GM12878 (cell line): ENCODE data around the gene ITGA6. TPM values are rescaled to one million over a fixed set of nuclear protein-coding genes. Genes with fewer than 3 reads are reported as not detected.

ENCODE experiments used
- ATAC-seq: fragments of 200-7000 bp; cut with Tn5 transposase; 3 replicates; pipeline ENCODE4 v1.9.1; 2020; ENCODE audit warnings: mild to moderate bottlenecking, moderate library complexity
- BruUV-seq: library from RNA; stranded (reverse); fragments of 400-500 nt; replicated peaks from 2 replicates; lab custom pipeline; 2021; lab: Mats Ljungman, UMichigan
- CTCF ChIA-PET: fragments of 300-600 bp; sonication (Branson Sonifier 250); formaldehyde crosslinking; extraction: SDS; loops from one replicate; lab custom pipeline; 2021; ENCODE audit warnings: inconsistent platforms; lab: Yijun Ruan, JAX
- POLR2A ChIA-PET: fragments of 350-600 bp; formaldehyde crosslinking; extraction: SDS; loops from one replicate; lab custom pipeline; 2021; ENCODE audit warnings: inconsistent platforms; lab: Charles Lee
- RAD21 ChIA-PET: fragments of 300-600 bp; sonication (Branson Sonifier 250); formaldehyde crosslinking; loops from one replicate; lab custom pipeline; 2023; ENCODE audit warnings: antibody characterized with exemption; ENCODE audit not compliant: unreplicated experiment; lab: Charles Lee
- SMC1A ChIA-PET: fragments of 300-600 bp; sonication (Branson Sonifier 250); formaldehyde crosslinking; loops from one replicate; lab custom pipeline; 2023; ENCODE audit not compliant: unreplicated experiment, uncharacterized antibody; lab: Charles Lee
- DNase-seq: peaks from one replicate; pipeline ENCODE4 v3.0.0-alpha.2; 2011; ENCODE audit warnings: low read depth, low spot score
- FAIRE-seq: peaks from 3 replicates; lab custom pipeline; 2011; peaks lifted over from hg19 to GRCh38; lab: Jason Lieb, UNC
- H2AFZ ChIP-seq: 2 replicates; pipeline ENCODE4 v1.6.0; 2011; ENCODE audit warnings: low read depth, low read length, control low read depth; ENCODE audit not compliant: control insufficient read depth
- H3K27ac ChIP-seq: 2 replicates; pipeline ENCODE4 v1.5.1; 2011; ENCODE audit warnings: control low read depth; ENCODE audit not compliant: control insufficient read depth, insufficient read depth
- H3K27me3 ChIP-seq, 2 experiments: replicated peaks in 1 of 2; 2 replicates each; pipeline versions ENCODE4 v1.6.0 to v1.6.1; 2011; ENCODE audit warnings: low read length in 1 of 2; ENCODE audit not compliant: control insufficient read depth in 2 of 2, insufficient read depth in 2 of 2
- H3K36me3 ChIP-seq, 2 experiments: 2 replicates each; pipeline ENCODE4 v1.5.1; 2011; ENCODE audit warnings: low read length in 1 of 2; ENCODE audit not compliant: control insufficient read depth in 2 of 2, insufficient read depth in 2 of 2
- H3K4me1 ChIP-seq: 2 replicates; pipeline ENCODE4 v1.6.1; 2011; ENCODE audit warnings: mild to moderate bottlenecking, low read length, moderate library complexity, mixed read lengths; ENCODE audit not compliant: control insufficient read depth, insufficient read depth
- H3K4me2 ChIP-seq: 2 replicates; pipeline ENCODE4 v1.6.0; 2011; ENCODE audit warnings: control low read depth; ENCODE audit not compliant: control insufficient read depth, insufficient read depth
- H3K4me3 ChIP-seq: fragments of 200-600 bp; sonication (generic); 2 replicates; pipeline ENCODE4 v1.5.1; 2016
- H3K79me2 ChIP-seq: 2 replicates; pipeline ENCODE4 v1.6.0; 2011; ENCODE audit warnings: low read length; ENCODE audit not compliant: control insufficient read depth, insufficient read depth
- H3K9ac ChIP-seq: 2 replicates; pipeline ENCODE4 v1.8.0; 2011; ENCODE audit warnings: low read length, control low read depth, mixed read lengths; ENCODE audit not compliant: control insufficient read depth, insufficient read depth
- H3K9me3 ChIP-seq: replicated peaks from 3 replicates; pipeline ENCODE4 v1.5.1; 2011; ENCODE audit warnings: mild to moderate bottlenecking, low read length; ENCODE audit not compliant: control insufficient read depth, insufficient read depth
- H4K20me1 ChIP-seq: 2 replicates; pipeline ENCODE4 v1.6.0; 2011; ENCODE audit not compliant: control insufficient read depth, insufficient read depth
- BCL11A ChIP-seq: IDR thresholded peaks from 2 replicates; pipeline ENCODE4 v1.6.1; 2011; ENCODE audit warnings: low read depth, low read length
- BHLHE40 ChIP-seq, 2 experiments: fragments of 450-650 bp in 1 of 2; IDR thresholded peaks; 2 replicates each; pipeline ENCODE4 v1.6.1; 2011 to 2017; ENCODE audit warnings: low read depth in 2 of 2, borderline replicate concordance in 1 of 2, improper control_type of control experiment in 1 of 2, low read length in 1 of 2, mild to moderate bottlenecking in 1 of 2
- CBX3 ChIP-seq: fragments of 200-600 bp; sonication (generic); IDR thresholded peaks from 2 replicates; pipeline ENCODE4 v1.6.1; 2016; ENCODE audit warnings: low read depth, borderline replicate concordance
- CHD4 ChIP-seq: fragments of 200-600 bp; sonication (generic); IDR thresholded peaks from 2 replicates; pipeline ENCODE4 v1.6.1; 2016; ENCODE audit warnings: mild to moderate bottlenecking
- CREB1 ChIP-seq: IDR thresholded peaks from 2 replicates; pipeline ENCODE4 v1.6.1; 2012; ENCODE audit warnings: low read depth, mild to moderate bottlenecking, inconsistent platforms
- E2F8 ChIP-seq: fragments of 450-650 bp; IDR thresholded peaks from 2 replicates; pipeline ENCODE4 v1.6.1; 2018; ENCODE audit warnings: mild to moderate bottlenecking, low read depth, moderate library complexity; ENCODE audit not compliant: partially characterized antibody
- EP300 ChIP-seq, 2 experiments: fragments of 150-350 bp in 1 of 2; IDR thresholded peaks; 2 replicates each; pipeline ENCODE4 v1.6.1; 2011 to 2012; ENCODE audit warnings: low read depth in 2 of 2, low read length in 2 of 2, borderline replicate concordance in 1 of 2, improper control_type of control experiment in 1 of 2, inconsistent platforms in 1 of 2; ENCODE audit not compliant: control insufficient read depth in 1 of 2
- JUNB ChIP-seq: IDR thresholded peaks from 2 replicates; pipeline ENCODE4 v1.6.1; 2016; ENCODE audit warnings: antibody characterized with exemption, mild to moderate bottlenecking
- KDM1A ChIP-seq: fragments of 200-600 bp; sonication (generic); IDR thresholded peaks from 2 replicates; pipeline ENCODE4 v1.6.1; 2016; ENCODE audit warnings: borderline replicate concordance
- MYB ChIP-seq: fragments of 150-350 bp; IDR thresholded peaks from 2 replicates; pipeline ENCODE4 v1.6.1; 2014; ENCODE audit warnings: mild to moderate bottlenecking, low read depth, low read length, borderline replicate concordance
- NFIC ChIP-seq: IDR thresholded peaks from 2 replicates; pipeline ENCODE4 v1.6.1; 2012; ENCODE audit warnings: low read depth, mild to moderate bottlenecking, inconsistent platforms, low read length, moderate library complexity
- RUNX3 ChIP-seq: IDR thresholded peaks from 2 replicates; pipeline ENCODE4 v1.6.1; 2012; ENCODE audit warnings: low read length, inconsistent platforms
- SMC3 ChIP-seq: IDR thresholded peaks from 2 replicates; pipeline ENCODE4 v1.6.1; 2011; ENCODE audit warnings: low read length, improper control_type of control experiment, borderline replicate concordance
- WGBS: methylation state at CpG from one replicate; pipeline ENCODE4 v1.1.6; 2016; ENCODE audit warnings: low lambda C conversion rate; ENCODE audit not compliant: insufficient replicate concordance, insufficient coverage; ENCODE audit errors: missing lambda C conversion rate; 5-methylcytosine and 5-hydroxymethylcytosine counted together
- in situ Hi-C: fragments of 300-500 bp; cut with MboI; formaldehyde crosslinking; loops from 9 replicates; pipeline ENCODE4 v1.14.3; 2018; ENCODE audit warnings: mixed read lengths
- intact Hi-C: fragments of 100-400 bp; cut with micrococcal nuclease; formaldehyde crosslinking; loops from one replicate; pipeline ENCODE4 v1.14.2; 2022; ENCODE audit not compliant: unreplicated experiment
- polyA plus RNA-seq, 11 experiments: library from polyadenylated mRNA; depleted of rRNA in 4 of 11; unstranded in 6 of 11; stranded (reverse) in 5 of 11; fragments of >200 nt; fragmentation: Nextera tagmentation in 4 of 11; fragmentation: Illumina TruSeq in 1 of 11; extraction: Ambion mirVana in 4 of 11; extraction: Trizol in 1 of 11; gene quantifications; 1 replicate in 1 of 11; 2 replicates in 10 of 11; pipeline versions ENCODE4 v1.2.1 to v1.2.3, GENCODE V29; 2011 to 2016; ENCODE audit warnings: inconsistent platforms in 2 of 11, missing spikeins in 2 of 11, low read depth in 1 of 11
- total RNA-seq, 4 experiments: library from RNA; depleted of rRNA in 3 of 4; stranded (reverse); fragments of >200 nt in 3 of 4; fragmentation: Illumina TruSeq in 1 of 4; extraction: Trizol in 1 of 4; gene quantifications; 2 replicates each; pipeline versions ENCODE4 v1.2.1 to v1.2.3, GENCODE V29; 2013 to 2021
- TF ChIP-seq, protein P1 (sequence below): IDR thresholded peaks from 2 replicates; pipeline ENCODE4 v1.6.1; 2012; ENCODE audit warnings: mild to moderate bottlenecking, low read depth, low read length
- TF ChIP-seq, protein P2 (sequence below): fragments of 450-650 bp; formaldehyde crosslinking; IDR thresholded peaks from 2 replicates; pipeline ENCODE4 v1.5.0; 2022; ENCODE audit warnings: mild to moderate bottlenecking, missing genetic modification characterization

ITGA6 gene
- total and polyA plus RNA-seq, 10 of the 15 experiments (the other 5 are each of a cell fraction or from before 2014, with no cell fraction given), result 0.01 to 0.36 (median 0.14) TPM; not detected in 2

DNA sequence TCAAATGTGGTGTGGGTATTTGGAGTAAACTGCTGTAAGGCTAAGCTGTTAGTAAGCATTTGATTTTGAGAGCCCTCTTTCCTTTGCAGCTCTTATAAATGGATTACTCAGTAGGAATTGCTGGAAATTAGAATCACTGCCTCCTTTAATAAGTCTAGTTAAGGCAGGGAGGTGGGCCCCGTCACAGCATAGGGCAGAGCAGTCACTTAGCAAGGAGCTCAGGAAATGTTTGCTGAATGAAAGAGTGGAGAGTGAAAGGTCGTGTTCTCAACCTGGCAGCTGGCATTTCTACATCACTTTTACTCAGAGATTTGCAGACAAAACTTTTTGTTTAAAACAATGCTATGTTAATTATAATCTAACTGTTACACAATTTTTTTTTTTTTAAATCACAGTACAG lies 25.5 kb downstream of the ITGA6 start:
- H3K9me3 ChIP-seq, result no peaks in the 10 kb centered on the region
- H4K20me1 ChIP-seq, result no peaks in the 10 kb centered on the region
- no peak for FAIRE-seq
- ATAC-seq, result no peak
- CTCF ChIA-PET, result interaction anchor here (0.8 to 1.6 kb wide), 4 partner anchors 8 to 13 kb away, joined by 3 to 6 read pairs (median 4); no protein-coding TSS in a partner anchor
- no peaks in the 10 kb centered on the region for H3K79me2 ChIP-seq
- in situ Hi-C loops (no loop called here), intact Hi-C loops (no loop called here)
- POLR2A ChIA-PET, result no interaction called here
- SMC1A ChIA-PET, result interaction anchor here (0.6 to 1.3 kb wide), 3 partner anchors 12 to 270 kb away, joined by 3 read pairs; no protein-coding TSS in a partner anchor
- DNase-seq, result no peak
- no TSS peak for BruUV-seq
- 7% methylated on average over 2 of the region's 2 CpGs for WGBS
- no peak overlapping the region for H3K4me2 ChIP-seq
- RAD21 ChIA-PET, result no interaction called here
- no peak overlapping the region for H3K4me3 ChIP-seq
- H3K4me1 ChIP-seq, result no peaks in the 10 kb centered on the region
- H2AFZ ChIP-seq, result no peak overlapping the region
- H3K27ac ChIP-seq, result no peak overlapping the region
- no peaks in the 10 kb centered on the region for H3K36me3 ChIP-seq
- no peak overlapping the region for H3K9ac ChIP-seq
- H3K27me3 ChIP-seq, result no peaks in the 10 kb centered on the region; a peak in 2 of 4 replicates
- TF ChIP-seq CHD4 (no peak), EP300 (IDR thresholded peaks at IDR 0.05; ENCODE audit: borderline replicate concordance in 1 of 2, control insufficient read depth in 1 of 2, low read depth in 2 of 2, low read length in 2 of 2) (no peak), CREB1 (no peak), SMC3 (no peak), CBX3 (no peak), BCL11A (no peak), KDM1A (no peak), JUNB (no peak), MYB (no peak), NFIC (no peak), RUNX3 (no peak), E2F8 (no peak), BHLHE40 (IDR thresholded peaks at IDR 0.05; ENCODE audit: borderline replicate concordance in 1 of 2, low read depth in 2 of 2, low read length in 1 of 2) (no peak)
- TF ChIP-seq, protein P1, sequence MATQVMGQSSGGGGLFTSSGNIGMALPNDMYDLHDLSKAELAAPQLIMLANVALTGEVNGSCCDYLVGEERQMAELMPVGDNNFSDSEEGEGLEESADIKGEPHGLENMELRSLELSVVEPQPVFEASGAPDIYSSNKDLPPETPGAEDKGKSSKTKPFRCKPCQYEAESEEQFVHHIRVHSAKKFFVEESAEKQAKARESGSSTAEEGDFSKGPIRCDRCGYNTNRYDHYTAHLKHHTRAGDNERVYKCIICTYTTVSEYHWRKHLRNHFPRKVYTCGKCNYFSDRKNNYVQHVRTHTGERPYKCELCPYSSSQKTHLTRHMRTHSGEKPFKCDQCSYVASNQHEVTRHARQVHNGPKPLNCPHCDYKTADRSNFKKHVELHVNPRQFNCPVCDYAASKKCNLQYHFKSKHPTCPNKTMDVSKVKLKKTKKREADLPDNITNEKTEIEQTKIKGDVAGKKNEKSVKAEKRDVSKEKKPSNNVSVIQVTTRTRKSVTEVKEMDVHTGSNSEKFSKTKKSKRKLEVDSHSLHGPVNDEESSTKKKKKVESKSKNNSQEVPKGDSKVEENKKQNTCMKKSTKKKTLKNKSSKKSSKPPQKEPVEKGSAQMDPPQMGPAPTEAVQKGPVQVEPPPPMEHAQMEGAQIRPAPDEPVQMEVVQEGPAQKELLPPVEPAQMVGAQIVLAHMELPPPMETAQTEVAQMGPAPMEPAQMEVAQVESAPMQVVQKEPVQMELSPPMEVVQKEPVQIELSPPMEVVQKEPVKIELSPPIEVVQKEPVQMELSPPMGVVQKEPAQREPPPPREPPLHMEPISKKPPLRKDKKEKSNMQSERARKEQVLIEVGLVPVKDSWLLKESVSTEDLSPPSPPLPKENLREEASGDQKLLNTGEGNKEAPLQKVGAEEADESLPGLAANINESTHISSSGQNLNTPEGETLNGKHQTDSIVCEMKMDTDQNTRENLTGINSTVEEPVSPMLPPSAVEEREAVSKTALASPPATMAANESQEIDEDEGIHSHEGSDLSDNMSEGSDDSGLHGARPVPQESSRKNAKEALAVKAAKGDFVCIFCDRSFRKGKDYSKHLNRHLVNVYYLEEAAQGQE, result no peak
- TF ChIP-seq, protein P2, sequence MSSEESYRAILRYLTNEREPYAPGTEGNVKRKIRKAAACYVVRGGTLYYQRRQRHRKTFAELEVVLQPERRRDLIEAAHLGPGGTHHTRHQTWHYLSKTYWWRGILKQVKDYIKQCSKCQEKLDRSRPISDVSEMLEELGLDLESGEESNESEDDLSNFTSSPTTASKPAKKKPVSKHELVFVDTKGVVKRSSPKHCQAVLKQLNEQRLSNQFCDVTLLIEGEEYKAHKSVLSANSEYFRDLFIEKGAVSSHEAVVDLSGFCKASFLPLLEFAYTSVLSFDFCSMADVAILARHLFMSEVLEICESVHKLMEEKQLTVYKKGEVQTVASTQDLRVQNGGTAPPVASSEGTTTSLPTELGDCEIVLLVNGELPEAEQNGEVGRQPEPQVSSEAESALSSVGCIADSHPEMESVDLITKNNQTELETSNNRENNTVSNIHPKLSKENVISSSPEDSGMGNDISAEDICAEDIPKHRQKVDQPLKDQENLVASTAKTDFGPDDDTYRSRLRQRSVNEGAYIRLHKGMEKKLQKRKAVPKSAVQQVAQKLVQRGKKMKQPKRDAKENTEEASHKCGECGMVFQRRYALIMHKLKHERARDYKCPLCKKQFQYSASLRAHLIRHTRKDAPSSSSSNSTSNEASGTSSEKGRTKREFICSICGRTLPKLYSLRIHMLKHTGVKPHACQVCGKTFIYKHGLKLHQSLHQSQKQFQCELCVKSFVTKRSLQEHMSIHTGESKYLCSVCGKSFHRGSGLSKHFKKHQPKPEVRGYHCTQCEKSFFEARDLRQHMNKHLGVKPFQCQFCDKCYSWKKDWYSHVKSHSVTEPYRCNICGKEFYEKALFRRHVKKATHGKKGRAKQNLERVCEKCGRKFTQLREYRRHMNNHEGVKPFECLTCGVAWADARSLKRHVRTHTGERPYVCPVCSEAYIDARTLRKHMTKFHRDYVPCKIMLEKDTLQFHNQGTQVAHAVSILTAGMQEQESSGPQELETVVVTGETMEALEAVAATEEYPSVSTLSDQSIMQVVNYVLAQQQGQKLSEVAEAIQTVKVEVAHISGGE, result no peak
